Measurements from ENCODE around the gene EREG. TPM values are rescaled to one million over a fixed set of nuclear protein-coding genes. Genes with fewer than 3 reads are reported as not detected.

Gene EREG
- total RNA-seq, 1 experiment from 2014 or later, result not detected

DNA sequence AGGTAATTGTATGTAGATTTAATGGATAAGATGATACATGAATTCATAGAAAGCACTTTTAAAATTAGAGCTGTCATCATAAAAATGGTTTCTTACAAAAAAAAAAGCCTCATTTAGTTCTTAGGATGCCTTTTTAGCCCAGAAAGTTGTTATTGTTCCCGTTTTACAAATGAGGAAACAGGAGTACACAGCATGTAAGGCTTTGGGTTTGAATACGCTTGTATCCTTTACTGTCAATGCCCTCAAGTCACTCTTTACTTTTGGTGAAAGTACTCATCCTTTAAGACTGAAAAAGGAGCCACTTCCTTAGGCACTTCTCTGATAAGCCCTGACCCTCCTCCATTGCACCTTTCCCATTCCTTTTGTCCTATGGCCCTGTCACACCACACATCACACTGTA lies 4.9 kb downstream of the EREG start:
- peaks cover 0 to 2% of the 10 kb centered on the region in 2 experiments; a peak in 3 of 4 replicates for H3K4me1 Mint-ChIP-seq
- no peak overlapping the region for H2AK5ac ChIP-seq (ENCODE audit: insufficient read length, low read length)
- no CpG with 5 or more reads among the region's 2 CpGs for WGBS (ENCODE audit: extremely low coverage, insufficient read length, low lambda C conversion rate)
- H3K27me3 Mint-ChIP-seq (ENCODE audit: low read depth), result peaks cover 14% of the 10 kb centered on the region
- H3K36me3 Mint-ChIP-seq (ENCODE audit: insufficient read depth in 1 of 3, low read depth in 3 of 3), result no peaks in the 10 kb centered on the region
- H3K79me1 ChIP-seq (ENCODE audit: insufficient read depth, low read depth, low read length, poor library complexity, severe bottlenecking), result no peaks in the 10 kb centered on the region
- no peak overlapping the region for H3K27ac Mint-ChIP-seq
- H3K9ac ChIP-seq (ENCODE audit: extremely low read depth, insufficient read length, low read length), result no peak overlapping the region
- no peaks in the 10 kb centered on the region for H3K79me2 ChIP-seq (ENCODE audit: insufficient read depth, low read length)
- no peak overlapping the region for H2BK12ac ChIP-seq (ENCODE audit: insufficient read length, low read depth, low read length)
- no peak overlapping the region for H3K4me2 ChIP-seq (ENCODE audit: insufficient read depth, insufficient read length, low read length)
- no peak overlapping the region for H4K5ac ChIP-seq (ENCODE audit: insufficient read length, low read depth, low read length)
- no peak overlapping the region for H3T11ph ChIP-seq (ENCODE audit: low read length)
- H3K27me3 ChIP-seq (ENCODE audit: insufficient read depth, low read length), result no peaks in the 10 kb centered on the region
- no peak overlapping the region for H2BK20ac ChIP-seq (ENCODE audit: low read depth, low read length, poor library complexity, severe bottlenecking)
- no peak overlapping the region for H3K14ac ChIP-seq (ENCODE audit: insufficient read depth, low read length)
- H3K23me2 ChIP-seq (ENCODE audit: insufficient read length, low read depth, low read length, poor library complexity, severe bottlenecking), result peaks cover 4% of the 10 kb centered on the region
- no peak overlapping the region for H3K18ac ChIP-seq (ENCODE audit: insufficient read length, low read depth, low read length)
- no peaks in the 10 kb centered on the region for H3K9me3 ChIP-seq (ENCODE audit: control insufficient read depth, low read depth, low read length)
- H3K4ac ChIP-seq (ENCODE audit: low read depth, low read length), result no peak overlapping the region
- no peak overlapping the region for H3K27ac ChIP-seq (ENCODE audit: insufficient read length, low read depth, low read length)
- DNase-seq, result no peak
- no peak overlapping the region for H3K23ac ChIP-seq (ENCODE audit: insufficient read length, low read depth, low read length)
- H3K4me1 ChIP-seq (ENCODE audit: insufficient read depth, low read length), result no peaks in the 10 kb centered on the region
- no peak overlapping the region for H2BK5ac ChIP-seq (ENCODE audit: insufficient read length, low read length)
- H3K4me3 Mint-ChIP-seq, result no peak overlapping the region
- H4K8ac ChIP-seq (replicated peaks; ENCODE audit: insufficient read length, low read depth, low read length), result no peak overlapping the region
- no peak overlapping the region for H2AFZ ChIP-seq (ENCODE audit: low read length)
- no peaks in the 10 kb centered on the region; a peak in 1 of 5 replicates for H3K9me3 Mint-ChIP-seq
- no peak overlapping the region for H3K56ac ChIP-seq (ENCODE audit: insufficient read length, low read depth, low read length)
- H2BK120ac ChIP-seq (ENCODE audit: low read depth, low read length, poor library complexity, severe bottlenecking), result no peak overlapping the region
- H4K20me1 ChIP-seq (ENCODE audit: control insufficient read depth, insufficient read depth, insufficient read length), result no peaks in the 10 kb centered on the region
- H2BK15ac ChIP-seq (ENCODE audit: low read depth, low read length), result no peak overlapping the region
- TF ChIP-seq, protein P1, sequence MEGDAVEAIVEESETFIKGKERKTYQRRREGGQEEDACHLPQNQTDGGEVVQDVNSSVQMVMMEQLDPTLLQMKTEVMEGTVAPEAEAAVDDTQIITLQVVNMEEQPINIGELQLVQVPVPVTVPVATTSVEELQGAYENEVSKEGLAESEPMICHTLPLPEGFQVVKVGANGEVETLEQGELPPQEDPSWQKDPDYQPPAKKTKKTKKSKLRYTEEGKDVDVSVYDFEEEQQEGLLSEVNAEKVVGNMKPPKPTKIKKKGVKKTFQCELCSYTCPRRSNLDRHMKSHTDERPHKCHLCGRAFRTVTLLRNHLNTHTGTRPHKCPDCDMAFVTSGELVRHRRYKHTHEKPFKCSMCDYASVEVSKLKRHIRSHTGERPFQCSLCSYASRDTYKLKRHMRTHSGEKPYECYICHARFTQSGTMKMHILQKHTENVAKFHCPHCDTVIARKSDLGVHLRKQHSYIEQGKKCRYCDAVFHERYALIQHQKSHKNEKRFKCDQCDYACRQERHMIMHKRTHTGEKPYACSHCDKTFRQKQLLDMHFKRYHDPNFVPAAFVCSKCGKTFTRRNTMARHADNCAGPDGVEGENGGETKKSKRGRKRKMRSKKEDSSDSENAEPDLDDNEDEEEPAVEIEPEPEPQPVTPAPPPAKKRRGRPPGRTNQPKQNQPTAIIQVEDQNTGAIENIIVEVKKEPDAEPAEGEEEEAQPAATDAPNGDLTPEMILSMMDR (conservative IDR thresholded peaks at IDR 0.05), result no peak
- no peak overlapping the region for H4K91ac ChIP-seq (ENCODE audit: insufficient read length, low read depth, low read length)
